Neural progenitor cell (in vitro differentiated cells): ENCODE results near the gene PRTFDC1.

ENCODE experiments used
- CTCF ChIP-seq: fragments of 200-600 bp; sonication (generic); IDR thresholded peaks from 2 replicates; pipeline ENCODE4 v1.5.1; 2017; ENCODE audit warnings: antibody characterized with exemption, mild to moderate bottlenecking
- EZH2 ChIP-seq: fragments of 200-600 bp; sonication (generic); IDR thresholded peaks from 2 replicates; pipeline ENCODE4 v1.6.1; 2017; ENCODE audit warnings: antibody characterized with exemption, mild to moderate bottlenecking, moderate library complexity

DNA sequence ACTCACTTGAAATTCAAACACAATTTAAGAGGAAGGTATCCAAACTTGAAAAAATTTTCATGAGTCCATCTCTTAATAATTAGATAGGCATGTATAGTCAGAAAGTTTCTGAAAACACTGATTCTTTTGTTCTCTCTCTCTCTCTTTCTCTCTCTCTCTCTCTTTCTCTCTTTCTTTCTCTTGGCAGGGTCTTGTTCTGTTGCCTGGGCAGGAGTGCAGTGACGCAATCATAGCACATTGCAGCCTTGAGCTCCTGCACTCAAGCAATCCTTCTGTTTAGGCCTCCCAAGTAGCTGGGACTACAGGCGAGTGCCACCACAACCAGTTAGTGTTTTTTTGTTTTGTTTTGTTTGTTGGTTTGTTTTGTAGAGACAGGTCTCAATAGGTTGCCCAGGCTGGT is 59.3 kb downstream of the PRTFDC1 start:
- TF ChIP-seq EZH2 (no peak), CTCF (no peak)
